T-cell (primary cell): ENCODE measurements around the gene ZNF324. TPM values are rescaled to one million over a fixed set of nuclear protein-coding genes. Genes with fewer than 3 reads are reported as not detected.
A peak's percentile ranks its signal among the peaks of the same experiment; 100 is the strongest.

ENCODE experiments used
- ATAC-seq, 4 experiments: fragments of 200-7000 bp in 3 of 4; fragments of 150-1000 bp in 1 of 4; cut with Tn5 transposase; replicated peaks in 1 of 4; 1 replicate in 3 of 4; 2 replicates in 1 of 4; pipeline ENCODE4 v1.10.0; 2021; ENCODE audit warnings: moderate library complexity in 3 of 4, mild to moderate bottlenecking in 2 of 4, moderate number of reproducible peaks in 1 of 4
- CTCF ChIA-PET, 2 donors: fragments of 300-600 bp; sonication (Branson Sonifier 250); formaldehyde crosslinking; loops; one replicate each; lab custom pipeline; 2022; ENCODE audit warnings: antibody characterized with exemption in 2 of 2; lab: Charles Lee
- POLR2A ChIA-PET, 2 donors: fragments of 300-600 bp; sonication (Branson Sonifier 250); formaldehyde crosslinking; loops; one replicate each; lab custom pipeline; 2022; ENCODE audit warnings: antibody characterized with exemption in 2 of 2; lab: Charles Lee
- DNase-seq, 35 experiments: peaks; one replicate each; pipeline versions ENCODE4 v3.0.0 to v3.0.0-alpha.2; 2013 to 2023
- H3K27ac ChIP-seq: one replicate; pipeline ENCODE4 v1.5.1; 2013; ENCODE audit warnings: low read length
- H3K27me3 ChIP-seq, 2 experiments: replicated peaks in 1 of 2; 1 replicate in 1 of 2; 2 replicates in 1 of 2; pipeline versions ENCODE4 v1.6.1 to v1.7.0; 2013; ENCODE audit warnings: low read length in 1 of 2, mixed read lengths in 1 of 2; ENCODE audit not compliant: control insufficient read depth in 2 of 2, insufficient read depth in 2 of 2; ENCODE audit errors: extremely low read depth in 1 of 2
- H3K36me3 ChIP-seq, 2 donors: 1 replicate in 1 of 2; 2 replicates in 1 of 2; pipeline versions ENCODE4 v1.6.1 to v1.7.0; 2013; ENCODE audit warnings: low read length in 1 of 2; ENCODE audit not compliant: control insufficient read depth in 2 of 2, insufficient read depth in 1 of 2; ENCODE audit errors: extremely low read depth in 1 of 2
- H3K4me1 ChIP-seq, 2 experiments: 1 replicate in 1 of 2; 2 replicates in 1 of 2; pipeline versions ENCODE4 v1.6.1 to v1.7.0; 2013; ENCODE audit warnings: low read length in 2 of 2, mixed read lengths in 1 of 2; ENCODE audit not compliant: insufficient read depth in 2 of 2, control insufficient read depth in 1 of 2; ENCODE audit errors: extremely low read depth in 1 of 2
- H3K4me3 ChIP-seq, 2 donors: 1 replicate in 1 of 2; 2 replicates in 1 of 2; pipeline versions ENCODE4 v1.5.1 to v1.7.0; 2013; ENCODE audit warnings: mild to moderate bottlenecking in 2 of 2, low read length in 1 of 2, moderate library complexity in 1 of 2; ENCODE audit not compliant: control insufficient read depth in 1 of 2; ENCODE audit errors: extremely low read depth in 1 of 2
- H3K9me3 ChIP-seq: 2 replicates; pipeline ENCODE4 v1.7.0; 2013
- H3K27ac Mint-ChIP-seq, 2 donors: one replicate each; pipeline ENCODE4 v1.8.0; 2020 to 2021; ENCODE audit warnings: mild to moderate bottlenecking in 2 of 2, mixed read lengths in 2 of 2
- H3K27me3 Mint-ChIP-seq, 2 donors: one replicate each; pipeline ENCODE4 v1.8.0; 2021 to 2022; ENCODE audit warnings: mixed read lengths in 2 of 2
- H3K36me3 Mint-ChIP-seq: one replicate; pipeline ENCODE4 v1.8.0; 2021; ENCODE audit warnings: mixed read lengths
- H3K4me1 Mint-ChIP-seq, 3 donors: one replicate each; pipeline ENCODE4 v1.8.0; 2020 to 2022; ENCODE audit warnings: mixed read lengths in 3 of 3, mild to moderate bottlenecking in 1 of 3
- H3K4me3 Mint-ChIP-seq, 3 donors: one replicate each; pipeline ENCODE4 v1.8.0; 2020 to 2022; ENCODE audit warnings: mild to moderate bottlenecking in 3 of 3, mixed read lengths in 3 of 3, moderate library complexity in 3 of 3
- H3K9me3 Mint-ChIP-seq, 3 donors: one replicate each; pipeline ENCODE4 v1.8.0; 2020 to 2022; ENCODE audit warnings: mixed read lengths in 3 of 3
- WGBS: methylation state at CpG from one replicate; pipeline ENCODE4 v1.1.5; 2013; ENCODE audit warnings: missing lambda C conversion rate; ENCODE audit not compliant: insufficient coverage; 5-methylcytosine and 5-hydroxymethylcytosine counted together
- total RNA-seq, 35 experiments: library from RNA in 6 of 35; stranded (reverse) in 6 of 35; fragments of 120-200 nt in 1 of 35; gene quantifications; one replicate each; pipeline versions ENCODE4 v1.2.1 to v1.2.4 and lab custom pipeline; 2013 to 2026

The ZNF324 gene
- total RNA-seq, 5 donors from 2014 or later (not counting 1 experiment from before 2014, with no cell fraction given), result 17.9 to 33.2 (median 28.2) TPM

- no peak overlapping the region for H3K27ac ChIP-seq
- peak overlapping the region in 1 of 3 donors; percentile 29 for H3K4me3 Mint-ChIP-seq
- ATAC-seq, result no peak
- WGBS, result no CpG with 5 or more reads among the region's 1 CpG
- no peak for DNase-seq
- H3K4me1 Mint-ChIP-seq, result peaks cover 16 to 24% (median 17%) of the 10 kb centered on the region in 3 donors
- peaks cover 12 to 18% of the 10 kb centered on the region in 2 donors for H3K36me3 ChIP-seq
- H3K9me3 ChIP-seq, result no peaks in the 10 kb centered on the region
- CTCF ChIA-PET, result no interaction called here
- POLR2A ChIA-PET, result no interaction called here
- no peaks in the 10 kb centered on the region for H3K27me3 ChIP-seq
- H3K27ac Mint-ChIP-seq, result no peak overlapping the region
- peaks cover 14% of the 10 kb centered on the region for H3K36me3 Mint-ChIP-seq
- no peaks in the 10 kb centered on the region for H3K27me3 Mint-ChIP-seq
- H3K4me3 ChIP-seq, result no peak overlapping the region
- H3K4me1 ChIP-seq, result peaks cover 3 to 23% of the 10 kb centered on the region in 2 experiments
- no peaks in the 10 kb centered on the region for H3K9me3 Mint-ChIP-seq
Measured at GRCh38 chr19:58477871-58478270, 11.0 kb downstream of the ZNF324 start.

- DNase-seq (no peak), ATAC-seq (no peak)
- Histone ChIP-seq H3K27ac (no peak overlapping the region), H3K9me3 (no peaks in the 10 kb centered on the region), H3K4me1 (peaks cover 3 to 23% of the 10 kb centered on the region in 2 experiments), H3K4me3 (no peak overlapping the region), H3K27me3 (no peaks in the 10 kb centered on the region), H3K36me3 (peaks cover 9 to 15% of the 10 kb centered on the region in 2 donors)
- Mint-ChIP-seq H3K4me3 (no peak overlapping the region), H3K27ac (peak overlapping the region in 1 of 2 donors; percentile 48), H3K36me3 (peaks cover 13% of the 10 kb centered on the region), H3K9me3 (no peaks in the 10 kb centered on the region), H3K27me3 (no peaks in the 10 kb centered on the region), H3K4me1 (peaks cover 16 to 20% (median 17%) of the 10 kb centered on the region in 3 donors)
- WGBS, result 97% methylated on average over 6 of the region's 7 CpGs
- ChIA-PET CTCF (no interaction called here), POLR2A (no interaction called here)
Measured at GRCh38 chr19:58479303-58479702, 12.4 kb downstream of the ZNF324 start.

- Histone ChIP-seq H3K4me1 (peaks cover 3 to 20% of the 10 kb centered on the region in 2 experiments), H3K36me3 (peaks cover 9 to 15% of the 10 kb centered on the region in 2 donors), H3K4me3 (no peak overlapping the region), H3K9me3 (no peaks in the 10 kb centered on the region), H3K27ac (no peak overlapping the region), H3K27me3 (no peaks in the 10 kb centered on the region)
- DNase-seq (no peak), ATAC-seq (no peak)
- ChIA-PET CTCF (no interaction called here), POLR2A (no interaction called here)
- 95% methylated on average over 18 of the region's 28 CpGs for WGBS
- H3K4me3 Mint-ChIP-seq, result no peak overlapping the region
- H3K27ac Mint-ChIP-seq, result no peak overlapping the region
- peaks cover 14 to 17% (median 16%) of the 10 kb centered on the region in 3 donors for H3K4me1 Mint-ChIP-seq
- no peaks in the 10 kb centered on the region for H3K9me3 Mint-ChIP-seq
- H3K36me3 Mint-ChIP-seq, result peaks cover 13% of the 10 kb centered on the region
- no peaks in the 10 kb centered on the region for H3K27me3 Mint-ChIP-seq
Measured at GRCh38 chr19:58479736-58480480, 13.0 kb downstream of the ZNF324 start.

GRCh38 chr19:58480481-58480830 lies 13.6 kb downstream of the ZNF324 start:
- DNase-seq (no peak), ATAC-seq (no peak)
- Mint-ChIP-seq H3K4me1 (peaks cover 10 to 13% (median 12%) of the 10 kb centered on the region in 3 donors), H3K27ac (no peak overlapping the region), H3K9me3 (no peaks in the 10 kb centered on the region), H3K27me3 (no peaks in the 10 kb centered on the region), H3K36me3 (peaks cover 13% of the 10 kb centered on the region), H3K4me3 (no peak overlapping the region)
- CTCF ChIA-PET, result no interaction called here
- 95% methylated on average over 20 of the region's 20 CpGs for WGBS
- H3K4me1 ChIP-seq, result peaks cover 3 to 14% of the 10 kb centered on the region in 2 experiments
- peaks cover 9 to 15% of the 10 kb centered on the region in 2 donors for H3K36me3 ChIP-seq
- no peak overlapping the region for H3K4me3 ChIP-seq
- POLR2A ChIA-PET, result no interaction called here
- no peaks in the 10 kb centered on the region for H3K27me3 ChIP-seq
- H3K9me3 ChIP-seq, result no peaks in the 10 kb centered on the region
- H3K27ac ChIP-seq, result no peak overlapping the region

- H3K27me3 Mint-ChIP-seq, result no peaks in the 10 kb centered on the region
Measured at GRCh38 chr19:58480831-58481230, 14.0 kb downstream of the ZNF324 start.

GRCh38 chr19:58482372-58482771 lies 15.5 kb downstream of the ZNF324 start:
- Mint-ChIP-seq H3K4me1 (peaks cover 0 to 1% (median 0%) of the 10 kb centered on the region in 3 donors), H3K4me3 (no peak overlapping the region), H3K9me3 (no peaks in the 10 kb centered on the region), H3K27me3 (no peaks in the 10 kb centered on the region), H3K36me3 (peaks cover 13% of the 10 kb centered on the region), H3K27ac (no peak overlapping the region)
- Histone ChIP-seq H3K27ac (no peak overlapping the region), H3K27me3 (no peaks in the 10 kb centered on the region), H3K4me1 (peaks cover 0 to 3% of the 10 kb centered on the region in 2 experiments), H3K4me3 (no peak overlapping the region), H3K9me3 (no peaks in the 10 kb centered on the region), H3K36me3 (peaks cover 9 to 15% of the 10 kb centered on the region in 2 donors)
- ChIA-PET CTCF (no interaction called here), POLR2A (no interaction called here)
- ATAC-seq (no peak), DNase-seq (no peak)
- no CpG with 5 or more reads among the region's 7 CpGs for WGBS

More at GRCh38 chr19:58480831-58481230, 14.0 kb downstream of the ZNF324 start:
- Histone ChIP-seq H3K9me3 (no peaks in the 10 kb centered on the region), H3K36me3 (peaks cover 9 to 15% of the 10 kb centered on the region in 2 donors), H3K27me3 (no peaks in the 10 kb centered on the region), H3K27ac (no peak overlapping the region), H3K4me3 (no peak overlapping the region), H3K4me1 (peaks cover 3 to 12% of the 10 kb centered on the region in 2 experiments)
- no CpG with 5 or more reads among the region's 2 CpGs for WGBS
- ChIA-PET POLR2A (no interaction called here), CTCF (no interaction called here)
- no peak overlapping the region for H3K27ac Mint-ChIP-seq
- H3K9me3 Mint-ChIP-seq, result no peaks in the 10 kb centered on the region
- no peak overlapping the region for H3K4me3 Mint-ChIP-seq
- DNase-seq (no peak), ATAC-seq (no peak)
- peaks cover 13% of the 10 kb centered on the region for H3K36me3 Mint-ChIP-seq
- H3K4me1 Mint-ChIP-seq, result peaks cover 9 to 10% (median 9%) of the 10 kb centered on the region in 3 donors
